GM18951 (cell line): ENCODE results near the gene ARF1.
A peak's percentile ranks its signal among the peaks of the same experiment; 100 is the strongest.

Experiments
- POLR2A ChIP-seq: IDR thresholded peaks from 4 replicates; pipeline ENCODE4 v1.6.1; 2011; ENCODE audit warnings: mild to moderate bottlenecking; ENCODE audit not compliant: insufficient read length, insufficient read depth; ENCODE audit errors: extremely low read depth
- in situ Hi-C: fragments of 300-500 bp; cut with MboI; formaldehyde crosslinking; loops from one replicate; pipeline ENCODE4 v1.12.0; 2022; ENCODE audit warnings: low sequenced_read_pairs, mixed read lengths, inconsistent platforms; ENCODE audit not compliant: unreplicated experiment

Gene ARF1

GRCh38 chr1:228101994-228102790 lies 19.7 kb downstream of the ARF1 start:
- TF ChIP-seq POLR2A: no peak
- in situ Hi-C loops: no loop called here

DNA sequence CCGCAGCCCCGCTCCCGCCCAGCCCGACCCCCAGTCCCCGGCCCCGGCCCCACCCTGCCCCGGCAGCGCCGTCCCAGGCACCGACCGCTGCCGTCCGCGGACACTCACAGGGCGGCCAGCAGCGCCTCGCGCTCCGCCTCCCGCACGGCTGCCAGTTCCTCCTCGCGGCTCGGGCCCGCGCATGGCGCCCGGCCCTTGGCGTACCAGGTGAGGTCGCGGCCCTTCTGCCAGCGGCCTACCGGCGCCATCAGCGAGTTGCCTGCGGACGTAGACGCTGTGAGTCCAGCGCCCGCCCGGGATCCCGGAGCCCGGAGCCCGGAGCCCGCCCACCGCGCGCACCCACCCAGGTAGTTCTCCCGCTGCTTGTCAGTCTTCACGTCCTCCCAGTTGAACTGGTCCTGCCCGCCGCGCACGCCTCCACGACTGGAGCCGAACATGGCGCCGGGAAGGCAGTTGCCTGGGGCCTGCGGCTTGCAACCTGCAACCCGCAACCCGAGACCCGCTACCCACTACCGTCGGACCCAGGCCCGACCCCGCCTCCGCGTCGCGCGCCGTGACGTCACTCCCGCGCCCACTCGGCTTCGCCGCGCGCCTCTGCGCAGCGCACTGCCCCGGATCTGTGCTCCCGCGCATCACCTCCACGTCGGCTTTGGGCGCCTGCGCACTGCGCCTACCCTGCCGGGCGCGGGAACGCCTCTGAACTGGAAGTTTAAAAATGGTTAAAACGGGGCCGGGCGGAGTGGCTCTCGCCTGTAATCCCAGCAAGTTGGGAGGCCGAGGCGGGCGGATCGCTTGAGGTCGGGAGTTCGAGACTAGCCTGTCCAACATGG lies 20.5 kb downstream of the ARF1 start, which contains the start of gene C1orf35:
Gene C1orf35, minus strand, starts transcription at position 535 of the 830 bp plus-strand sequence. Its CDS starts 98 bp downstream, at position 437.
- in situ Hi-C loops: no loop called here
- peak; percentile 62 for TF ChIP-seq POLR2A

DNA sequence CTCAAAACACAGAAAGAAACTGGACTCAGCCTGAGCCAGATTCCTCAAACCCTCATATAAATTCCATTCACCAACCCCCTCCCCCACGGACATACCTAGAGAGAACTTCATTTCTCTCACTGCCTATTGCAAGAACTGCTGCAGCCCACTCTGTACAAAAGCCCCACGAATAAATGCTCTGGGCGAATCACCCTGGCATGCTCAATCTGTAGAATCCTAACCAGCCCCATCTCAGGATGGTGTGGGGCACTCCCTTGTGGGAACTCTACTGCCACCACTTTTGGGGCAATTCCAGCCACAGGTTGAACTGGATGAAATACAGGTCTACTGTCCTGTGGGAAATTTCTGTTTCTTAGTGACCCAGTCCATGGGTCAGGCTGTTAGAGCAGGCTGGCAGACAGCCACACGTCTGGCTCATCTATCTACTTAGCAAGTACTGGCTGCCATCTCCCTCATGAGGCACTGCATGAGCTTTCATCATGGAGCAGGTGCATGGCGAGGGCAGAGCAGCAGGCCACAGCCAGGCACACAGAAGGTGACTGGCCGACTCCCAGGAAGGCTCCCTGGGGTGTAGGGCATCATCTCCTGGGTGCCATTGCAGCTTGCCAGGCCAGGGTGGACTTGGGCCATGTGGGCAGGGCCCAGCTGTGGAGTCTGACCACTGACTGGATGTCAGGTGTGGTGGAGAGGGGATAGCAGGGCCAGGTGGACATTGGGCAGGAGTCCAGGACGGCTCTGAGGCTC lies 22.2 kb downstream of the ARF1 start:
- TF ChIP-seq POLR2A: no peak
- in situ Hi-C loops: no loop called here

DNA sequence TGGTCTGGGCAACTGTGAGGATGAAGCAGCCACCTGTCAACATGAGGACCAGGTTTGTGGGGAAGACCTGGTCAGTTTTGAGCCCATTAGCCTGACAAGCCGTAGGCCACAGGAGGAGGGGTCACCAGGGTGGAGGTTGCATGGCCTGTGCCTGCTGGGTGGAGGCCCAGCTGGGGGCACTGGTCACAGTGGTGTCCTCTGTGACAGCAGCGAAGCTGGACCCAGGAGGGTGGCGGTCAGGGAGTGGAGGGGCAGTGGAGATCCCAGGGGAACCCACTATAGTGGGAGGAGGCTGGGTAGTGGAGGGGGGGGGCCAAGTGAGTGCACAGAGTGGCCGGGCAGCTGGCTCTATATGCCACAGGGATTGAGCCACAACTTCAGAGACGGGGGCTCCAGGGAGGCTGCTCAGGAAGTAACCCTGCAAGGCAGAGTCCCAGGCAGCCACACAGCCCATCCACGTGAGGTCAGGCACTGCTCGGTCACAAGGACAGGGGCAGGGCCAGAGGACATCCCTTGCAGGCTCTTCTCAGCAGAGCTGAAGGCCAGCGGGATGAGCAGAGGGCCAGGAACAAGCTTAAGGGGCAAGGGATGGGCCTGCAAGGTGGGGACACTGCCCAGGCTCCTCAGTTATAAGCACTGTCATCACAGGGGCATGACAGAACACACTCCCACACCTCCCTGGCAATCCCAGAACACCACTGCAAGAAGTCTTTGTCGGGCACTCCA lies 22.9 kb downstream of the ARF1 start:
- in situ Hi-C loops: no loop called here
- TF ChIP-seq POLR2A: no peak

- no peak for TF ChIP-seq POLR2A
- in situ Hi-C loops: no loop called here
These were observed 23.7 kb downstream of the ARF1 start for GRCh38 chr1:228105996-228106799.

- no peak for TF ChIP-seq POLR2A
- in situ Hi-C loops: no loop called here
These were observed 24.2 kb downstream of the ARF1 start for GRCh38 chr1:228106800-228107054.

- in situ Hi-C loops: no loop called here
- no peak for TF ChIP-seq POLR2A
These were observed 25.1 kb downstream of the ARF1 start for GRCh38 chr1:228107636-228108035.

- TF ChIP-seq POLR2A: no peak
- in situ Hi-C loops: no loop called here
These were observed 25.7 kb downstream of the ARF1 start for GRCh38 chr1:228108055-228108690.

GRCh38 chr1:228108742-228109072 lies 26.2 kb downstream of the ARF1 start:
- TF ChIP-seq POLR2A: no peak
- in situ Hi-C loops: no loop called here

- in situ Hi-C loops: no loop called here
These were observed 26.8 kb downstream of the ARF1 start, which contains the start of gene MRPL55 for GRCh38 chr1:228109073-228109961. MRPL55 (minus strand) TSS chr1:228109299; CDS start chr1:228108260, 1,039 bp downstream.

More at GRCh38 chr1:228109073-228109961, 26.8 kb downstream of the ARF1 start, which contains the start of gene MRPL55:
- peak; percentile 95 for TF ChIP-seq POLR2A
